Amygdala (tissue), 56 donors: ENCODE measurements around the gene PLEKHA3.

Experiments
- DNase-seq, 56 donors: peaks; one replicate each; lab custom pipeline; 2025; lab: John Stamatoyannopoulos, UW

The PLEKHA3 gene

DNA sequence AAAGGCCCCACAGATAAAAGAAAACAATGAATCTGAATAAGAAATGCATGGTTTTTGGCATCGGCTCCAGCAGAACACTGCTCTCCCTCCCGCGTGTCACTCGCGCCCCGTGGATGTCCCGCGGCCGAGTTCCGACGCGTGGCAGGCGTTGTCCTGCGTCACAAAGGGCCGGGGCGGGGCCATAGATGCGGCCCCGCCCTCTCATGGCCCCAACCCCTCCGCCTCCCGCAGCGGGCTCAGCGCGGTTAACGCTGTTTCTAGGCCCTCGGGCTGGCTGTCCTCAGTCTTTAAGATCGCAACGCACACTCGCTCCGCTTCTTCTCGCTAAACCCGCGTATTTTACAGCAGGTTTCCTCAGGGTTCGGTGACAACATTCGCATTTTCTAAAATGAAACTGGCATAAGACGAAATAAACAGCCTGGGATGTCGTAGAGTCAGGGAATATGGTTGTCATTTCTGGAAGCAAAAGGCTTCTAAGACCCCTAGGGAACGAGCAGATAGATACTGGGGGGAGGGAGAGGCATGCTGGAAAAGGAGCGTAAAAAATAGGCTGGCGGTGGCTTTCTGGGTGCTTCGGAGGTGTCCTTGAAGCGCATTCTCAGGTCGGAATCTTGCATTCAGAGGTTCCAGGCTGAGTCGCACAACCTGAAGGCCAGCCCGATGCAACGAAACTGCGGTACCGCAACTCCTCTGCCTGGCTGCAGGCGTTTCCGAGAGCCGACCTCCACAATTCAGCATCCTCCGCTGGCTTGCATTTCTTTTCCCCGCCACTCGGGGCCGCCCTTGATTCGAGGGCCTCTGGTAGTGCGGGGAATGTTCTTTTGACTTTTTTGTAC, 1.6 kb upstream of the PLEKHA3 start, which contains the start of gene FKBP7:
Gene FKBP7, minus strand, starts transcription at position 162 of the 836 bp plus-strand sequence. Its CDS starts 101 bp downstream, at position 61.
- peak; percentile 18 to 94 (median 76) for DNase-seq

DNA sequence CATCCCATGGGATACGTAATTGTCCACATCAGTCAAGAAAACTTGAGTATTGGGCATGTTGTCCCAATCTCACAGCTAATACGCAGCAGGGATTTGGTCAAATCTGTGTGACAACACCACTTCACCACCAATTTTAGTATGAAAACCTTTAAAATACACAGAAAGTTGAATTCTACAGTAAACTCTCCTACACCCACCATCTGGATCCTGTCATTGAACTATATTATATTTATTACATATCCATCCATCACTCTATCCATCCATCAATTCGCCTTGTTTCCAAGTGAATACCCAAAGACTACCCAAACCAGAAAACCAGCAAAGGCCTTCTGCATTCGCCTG, 1.0 kb upstream of the PLEKHA3 start:
- no peak for DNase-seq

DNA sequence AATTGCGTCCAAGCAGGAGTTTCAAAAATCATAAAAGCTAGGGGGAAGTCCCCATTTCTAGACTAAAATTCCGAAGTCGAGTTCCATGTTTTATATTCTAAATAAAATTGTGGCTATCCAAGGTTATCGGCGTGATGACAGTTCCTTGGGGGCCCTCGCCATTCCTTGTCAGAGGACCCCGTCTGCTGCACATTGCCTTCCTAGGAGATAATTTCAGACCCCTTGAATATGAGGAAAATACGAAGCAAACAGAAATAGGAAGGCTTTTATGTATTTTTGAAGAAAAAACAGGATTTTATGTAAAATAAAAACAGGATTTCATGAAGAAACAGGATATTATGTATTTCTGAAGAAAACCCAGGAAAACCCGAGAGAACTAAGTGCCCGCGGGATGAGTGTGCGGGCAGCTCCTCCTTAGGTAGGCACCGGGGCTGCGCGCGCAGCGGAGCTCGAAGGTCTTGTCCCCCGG, 465 bp upstream of the PLEKHA3 start:
- no peak for DNase-seq

DNA sequence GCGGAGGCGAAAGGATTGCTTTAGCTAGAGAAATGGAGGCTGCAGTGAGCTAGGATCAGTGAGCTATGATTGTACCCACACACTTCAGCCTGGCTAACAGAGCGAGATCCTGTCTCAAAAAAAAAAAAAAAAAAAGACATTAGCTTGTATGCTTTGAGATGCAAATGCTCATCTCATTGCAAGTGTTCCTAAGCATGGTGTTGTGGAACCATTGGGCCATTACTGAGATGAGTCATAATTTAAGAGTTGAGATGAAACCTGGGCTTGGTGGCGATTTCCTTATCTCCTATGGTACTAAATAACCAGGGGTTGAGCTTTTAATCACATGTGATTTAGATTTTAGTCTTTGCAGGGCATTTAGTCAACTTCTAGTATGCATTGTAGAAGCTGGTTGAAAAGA, 2.2 kb downstream of the PLEKHA3 start:
- no peak for DNase-seq

DNA sequence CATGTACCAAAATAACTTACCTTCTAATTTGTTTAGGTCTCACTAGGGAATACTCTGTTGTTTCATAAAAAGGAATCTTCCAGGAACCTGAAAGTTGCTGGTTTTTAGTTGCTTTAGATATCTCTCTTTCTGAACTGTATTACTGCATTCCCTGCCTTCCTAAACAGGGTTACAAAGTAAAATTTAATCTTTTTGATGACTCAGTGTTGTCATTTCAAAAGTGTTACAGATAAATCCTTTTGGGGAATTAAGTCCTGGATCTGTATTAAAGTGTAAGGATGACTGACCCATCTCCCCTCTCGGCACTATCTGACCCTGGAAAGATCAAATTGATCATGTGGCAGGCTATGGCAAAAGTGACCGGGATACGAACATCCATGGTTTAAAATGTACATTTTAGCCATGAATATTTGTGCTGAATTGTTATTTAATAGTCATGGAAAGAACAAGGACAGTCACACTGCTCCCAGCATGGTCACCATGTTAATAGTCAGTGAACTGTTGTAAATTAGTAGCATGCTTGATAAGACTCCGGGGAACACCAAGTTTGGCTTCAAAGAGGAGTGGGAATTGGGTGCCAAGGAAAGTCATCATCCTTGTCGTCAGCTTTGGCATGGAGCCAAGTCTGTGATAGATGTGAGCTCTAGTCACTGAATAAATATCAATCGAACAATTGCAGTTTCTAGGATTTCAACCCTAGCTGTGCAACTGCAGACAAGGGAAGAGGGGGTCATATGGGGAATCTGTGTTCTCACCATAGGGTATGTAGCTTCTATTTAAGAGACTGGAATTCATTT, 4.2 kb downstream of the PLEKHA3 start:
- DNase-seq, result peak in 19 of 56 donors; percentile 0 to 89 (median 10)

DNA sequence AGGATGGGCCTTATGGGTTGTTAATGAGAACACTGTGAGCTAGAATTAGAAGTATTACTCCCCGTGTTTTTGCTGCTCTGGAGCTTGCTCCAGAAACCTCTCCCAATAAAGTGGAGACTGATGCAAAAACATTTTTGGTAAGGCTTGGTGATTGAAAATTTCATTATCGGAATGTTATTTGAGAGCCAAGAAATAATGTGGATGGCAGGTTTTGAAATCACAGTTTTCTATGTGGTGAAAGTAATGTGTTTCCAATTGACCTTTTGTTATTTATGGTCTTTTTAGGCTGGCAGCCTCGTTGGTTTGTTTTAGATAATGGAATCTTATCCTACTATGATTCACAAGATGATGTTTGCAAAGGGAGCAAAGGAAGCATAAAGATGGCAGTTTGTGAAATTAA, 5.1 kb downstream of the PLEKHA3 start:
- DNase-seq, result no peak

DNA sequence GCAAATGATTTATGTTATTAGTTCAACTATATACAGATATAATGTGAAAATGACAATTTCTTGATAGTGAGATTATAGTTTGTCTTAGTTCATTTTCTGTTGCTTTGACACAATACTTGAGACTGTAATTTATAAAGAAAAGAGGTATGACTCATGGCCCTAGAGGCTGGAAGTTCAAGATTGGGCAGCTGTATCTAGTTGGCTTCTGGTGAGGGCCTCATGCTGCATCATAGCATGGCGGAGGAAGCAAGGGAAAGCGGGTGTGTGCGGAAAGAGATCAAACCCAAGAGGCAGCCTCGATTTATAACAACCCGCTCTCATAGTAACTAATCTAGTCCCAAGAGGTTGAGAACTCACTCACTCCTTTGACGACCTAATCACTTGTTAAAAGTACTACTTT, 11.4 kb downstream of the PLEKHA3 start:
- no peak for DNase-seq

DNA sequence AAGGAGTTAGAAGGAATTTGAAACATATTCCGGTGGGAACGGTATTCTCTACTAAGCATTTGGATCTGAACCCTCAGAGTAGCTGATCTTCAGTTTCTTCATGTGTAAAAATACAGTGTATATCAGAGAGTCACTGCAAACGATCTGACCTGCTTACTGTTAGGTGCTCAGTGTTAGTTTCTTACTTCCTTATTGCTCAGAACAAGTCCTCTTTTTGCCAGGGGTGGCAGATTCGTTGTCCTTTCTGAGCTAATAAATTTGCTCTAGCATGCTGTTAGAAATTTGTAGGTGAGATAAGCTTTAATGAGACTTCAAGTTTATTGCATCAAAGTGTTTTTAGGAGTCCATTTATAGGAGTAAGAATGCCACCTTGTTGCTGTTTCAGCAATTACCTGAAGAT, 15.8 kb downstream of the PLEKHA3 start:
- DNase-seq, result no peak

DNA sequence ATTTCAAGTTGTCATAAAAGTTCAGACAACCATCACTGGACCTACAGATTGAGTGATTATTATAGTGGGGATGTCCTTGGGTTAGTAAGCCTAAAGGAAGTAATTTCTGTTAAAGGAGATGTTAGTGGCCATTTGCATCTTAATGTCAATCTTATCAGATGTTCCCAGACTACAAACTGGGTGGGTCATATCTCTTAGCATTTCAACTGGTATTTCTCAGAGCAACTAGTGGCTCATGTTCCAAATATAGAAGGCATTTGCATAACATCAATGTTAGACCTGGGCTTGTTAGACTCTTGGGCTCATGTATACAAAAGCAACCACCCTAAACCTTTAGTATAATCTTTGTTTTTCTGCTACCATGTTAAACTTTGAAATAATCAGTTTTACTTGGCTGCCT, 17.9 kb downstream of the PLEKHA3 start:
- DNase-seq, result no peak

DNA sequence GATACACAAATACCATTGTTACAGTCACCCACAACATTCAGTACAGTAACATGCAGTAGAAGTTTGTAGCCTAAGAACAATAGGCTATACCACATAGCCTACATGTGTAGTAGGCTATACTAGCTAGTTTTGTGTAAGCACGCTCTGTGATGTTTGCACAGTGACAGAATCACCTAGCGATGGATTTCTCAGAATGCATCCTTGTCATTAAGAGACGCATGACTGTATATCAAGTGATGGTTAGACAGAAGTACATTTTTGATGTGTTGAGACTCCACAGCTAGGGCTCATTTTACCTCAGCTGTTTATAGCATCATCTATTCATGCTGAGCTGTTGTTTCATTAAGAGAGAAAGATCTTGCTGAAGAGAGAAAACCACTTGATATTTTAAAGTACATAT, 19.4 kb downstream of the PLEKHA3 start:
- DNase-seq, result no peak

DNA sequence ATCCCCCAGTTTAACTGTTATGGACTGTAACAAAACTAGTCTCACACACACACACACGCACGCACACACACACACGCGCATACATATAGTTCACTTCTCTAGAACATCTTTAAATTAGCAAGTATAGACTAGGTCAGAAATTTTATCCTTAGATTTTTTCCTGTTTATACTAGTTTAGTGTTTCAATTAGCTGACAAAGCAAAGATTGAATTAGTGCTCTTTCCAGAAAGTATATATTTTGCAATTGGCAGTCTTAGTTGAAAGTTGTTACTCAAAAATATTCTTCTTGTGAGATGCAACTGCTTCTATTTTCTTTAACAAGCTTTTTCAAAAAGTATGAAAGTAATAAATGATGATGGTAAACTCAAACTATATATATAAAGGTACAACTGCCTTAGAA, 22.5 kb downstream of the PLEKHA3 start:
- DNase-seq, result no peak

DNA sequence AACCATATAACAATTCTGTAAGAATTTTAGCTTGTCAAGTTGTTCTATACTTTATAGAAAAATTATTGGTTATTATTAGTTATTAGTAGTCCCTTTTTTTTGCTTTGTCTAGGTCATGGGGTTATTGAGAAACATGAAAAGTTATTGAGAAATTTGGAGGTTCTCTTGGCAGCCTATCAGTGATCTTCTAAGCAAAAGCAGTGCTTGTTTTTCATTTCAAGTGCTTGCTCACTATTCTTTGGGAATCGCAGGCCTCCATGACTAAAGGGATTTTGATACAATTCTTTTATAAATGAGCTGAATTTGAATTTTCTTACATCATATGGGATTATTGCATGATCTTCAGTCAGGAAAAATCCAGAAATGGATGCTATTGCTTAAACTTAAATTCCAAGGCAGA, 25.8 kb downstream of the PLEKHA3 start:
- DNase-seq, result no peak

DNA sequence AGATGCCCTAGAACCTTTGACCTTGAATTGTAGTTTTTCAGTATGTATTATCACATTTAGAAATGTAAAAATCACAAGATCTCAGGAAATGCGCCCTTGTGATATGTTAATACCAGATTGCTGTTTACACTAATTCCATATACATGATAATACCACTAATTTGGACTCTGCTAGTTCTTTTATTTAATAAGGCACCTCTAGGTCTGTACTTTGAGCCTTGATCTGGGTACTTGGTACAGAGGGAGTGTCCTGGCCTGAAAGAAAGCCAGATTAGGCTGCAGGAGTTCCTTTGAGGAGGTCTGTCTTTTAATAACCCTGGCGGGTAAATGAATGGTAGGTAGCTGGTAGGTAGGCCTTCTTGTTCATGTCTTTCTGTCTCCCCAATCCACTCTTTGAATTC, 26.3 kb downstream of the PLEKHA3 start:
- DNase-seq, result no peak

DNA sequence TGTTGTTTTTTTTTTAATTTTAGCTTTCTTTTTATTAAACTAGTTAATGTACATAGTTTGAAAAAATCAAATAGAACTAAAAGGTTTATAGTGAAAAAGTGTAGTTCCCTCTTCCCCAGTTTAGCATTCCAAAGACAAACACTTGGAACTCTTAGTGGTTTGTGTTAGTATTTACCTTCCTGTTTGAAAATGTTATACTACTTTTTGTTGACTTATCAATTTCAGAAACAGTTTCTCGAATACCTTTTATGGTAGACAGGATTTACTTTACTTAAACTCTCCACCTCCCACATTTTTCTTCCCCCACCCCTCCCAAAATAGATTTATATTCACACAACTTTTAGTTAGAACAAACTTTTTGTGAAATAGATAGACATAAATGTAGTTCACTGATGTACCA, 26.7 kb downstream of the PLEKHA3 start:
- DNase-seq, result no peak

DNA sequence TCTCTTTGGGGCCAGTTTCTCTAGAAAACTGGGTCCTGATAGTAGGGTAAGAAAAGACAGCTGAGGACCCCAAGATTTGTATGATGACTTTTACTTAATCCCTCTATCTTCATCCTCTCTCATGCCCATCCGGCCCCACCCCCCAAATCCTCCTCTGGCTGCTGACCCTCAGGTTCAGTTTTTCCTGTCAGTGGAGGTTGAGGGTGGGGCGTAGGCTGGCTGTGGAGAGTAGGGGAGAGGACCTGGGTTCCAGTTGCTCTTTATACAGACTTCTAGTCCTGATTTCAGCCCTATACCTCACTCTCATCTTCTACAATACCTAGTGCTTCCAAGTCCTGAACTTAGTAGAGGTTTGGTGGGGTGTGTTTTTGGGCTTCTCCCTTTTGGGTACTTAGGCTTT, 28.4 kb downstream of the PLEKHA3 start:
- no peak for DNase-seq

DNA sequence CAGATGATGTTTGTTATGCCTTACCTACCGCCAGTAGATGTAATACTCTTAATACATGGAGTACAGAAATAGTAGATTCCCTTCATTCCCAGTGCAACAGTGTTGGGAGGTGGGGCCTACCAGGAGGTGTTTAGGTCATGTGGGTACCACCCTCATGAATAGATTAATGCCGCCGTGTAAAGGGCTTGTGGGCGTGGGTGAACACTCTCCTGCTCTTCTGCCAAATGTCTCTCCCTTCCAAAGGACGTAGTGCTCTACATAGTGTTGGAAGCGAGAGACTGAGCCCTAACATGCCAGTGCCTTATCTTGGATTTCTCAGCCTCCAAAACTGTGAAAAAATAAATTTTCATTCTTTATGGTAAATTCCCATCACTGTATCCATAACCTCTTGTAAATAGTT, 30.1 kb downstream of the PLEKHA3 start:
- no peak for DNase-seq

DNA sequence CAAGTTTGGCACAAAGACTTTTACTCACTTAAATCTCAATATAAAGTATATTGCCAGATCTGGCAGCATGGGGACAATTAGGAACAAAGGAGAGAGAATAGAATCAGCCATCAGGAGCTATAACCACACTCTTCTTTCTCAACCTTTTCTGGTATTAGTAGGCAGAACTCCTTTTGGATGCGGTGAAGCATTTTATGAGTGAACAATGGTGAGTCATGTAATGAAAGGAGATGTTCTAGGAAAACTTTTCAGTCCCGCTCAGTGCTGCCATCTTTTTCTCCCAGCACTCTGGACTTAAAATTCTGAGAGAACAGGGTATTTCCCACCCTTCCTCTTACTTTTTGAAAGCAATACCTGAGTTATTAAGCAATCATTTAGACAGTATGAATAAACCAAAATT, 32.2 kb downstream of the PLEKHA3 start:
- no peak for DNase-seq

DNA sequence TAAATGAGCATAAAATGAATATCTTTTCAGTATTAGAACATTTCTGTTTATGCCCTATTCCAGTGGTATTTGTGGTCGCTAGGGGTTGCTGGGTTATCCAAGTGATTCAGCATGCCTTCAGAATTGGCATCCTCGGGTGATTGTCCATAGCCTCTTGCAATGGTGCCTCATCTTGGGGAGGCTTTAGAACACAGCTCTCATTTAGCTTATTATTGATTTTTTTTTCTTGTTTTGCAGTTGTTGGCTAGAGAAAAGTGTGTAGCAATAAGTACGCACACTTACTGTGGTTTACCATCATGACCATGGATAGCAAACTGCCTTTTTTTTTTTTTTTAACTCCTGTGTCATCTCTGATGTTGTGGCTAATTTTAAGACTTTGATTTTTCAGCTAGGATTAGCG, 33.6 kb downstream of the PLEKHA3 start:
- DNase-seq, result no peak

DNA sequence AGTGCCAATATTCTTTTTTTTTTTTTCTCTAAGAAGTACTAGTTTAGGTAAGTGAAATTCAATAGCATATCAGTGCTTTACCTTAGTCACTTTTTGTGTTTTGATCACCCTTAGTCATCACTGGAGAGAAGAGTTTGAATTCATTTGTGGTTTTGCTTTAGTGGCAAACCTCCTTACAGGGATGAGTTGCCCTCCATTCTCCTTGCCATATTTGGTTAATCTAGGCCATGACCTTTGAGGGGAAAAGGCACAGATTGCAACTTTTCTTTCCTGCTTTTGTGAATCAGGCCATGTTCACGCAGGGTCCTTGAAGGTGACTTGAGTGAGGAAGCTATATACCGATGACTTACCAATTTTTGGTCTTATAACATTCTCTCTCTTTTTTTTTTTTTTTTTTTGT, 34.4 kb downstream of the PLEKHA3 start:
- DNase-seq, result no peak

DNA sequence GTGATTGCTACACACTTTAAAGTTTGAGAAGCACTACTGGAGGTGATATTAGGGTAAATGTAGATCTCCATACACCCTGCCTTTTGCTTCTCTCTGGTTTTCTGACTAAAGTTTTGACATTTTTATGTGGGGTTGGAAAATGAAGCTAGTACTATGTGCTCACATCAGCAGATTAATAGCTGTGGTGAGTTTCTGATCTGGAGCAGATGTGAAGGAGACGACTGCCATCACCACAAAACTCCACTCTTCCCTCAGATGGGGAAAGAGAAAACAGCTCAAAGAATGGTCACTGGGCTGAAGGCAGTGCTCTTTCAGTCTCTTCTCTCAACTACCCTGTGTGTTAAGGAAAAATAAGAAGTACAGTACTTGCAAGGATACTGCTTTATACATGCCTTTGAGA, 37.2 kb downstream of the PLEKHA3 start:
- DNase-seq, result no peak

DNA sequence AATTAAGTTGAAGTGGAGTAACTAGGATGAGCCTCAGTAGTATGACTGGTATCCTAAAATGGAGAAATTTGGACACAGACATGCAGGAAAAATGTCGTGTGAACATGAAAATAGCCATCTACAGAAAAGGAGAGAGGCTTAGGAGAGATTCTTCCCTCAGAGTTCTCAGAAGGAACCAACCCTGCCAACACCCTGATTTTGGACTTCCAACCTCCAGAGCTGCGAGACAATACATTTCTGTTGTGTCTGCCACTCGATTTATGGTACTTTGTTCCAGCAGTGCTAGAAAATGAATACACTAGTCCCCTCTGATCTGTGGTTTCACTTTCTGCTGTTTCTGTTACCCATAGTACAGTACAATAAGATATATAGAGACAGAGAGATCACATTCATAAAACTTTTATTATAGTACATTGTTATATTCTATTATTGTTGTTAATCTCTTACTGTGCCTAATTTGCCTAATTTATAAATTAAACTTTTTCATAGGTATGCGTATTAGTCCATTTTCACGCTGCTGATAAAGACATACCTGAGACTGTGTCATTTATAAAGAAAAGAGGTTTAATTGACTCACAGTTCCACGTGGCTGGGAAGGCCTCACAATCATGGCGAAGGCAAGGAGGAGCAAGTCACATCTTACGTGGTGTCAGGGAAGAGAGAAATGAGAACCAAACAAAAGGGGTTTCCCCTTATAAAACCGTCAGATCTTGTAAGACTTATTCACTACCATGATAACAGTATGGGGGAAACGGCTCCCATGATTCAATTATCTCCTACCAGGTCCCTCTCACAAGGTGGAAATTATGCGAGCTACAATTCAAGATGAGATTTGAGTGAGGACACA, 41.3 kb downstream of the PLEKHA3 start:
- no peak for DNase-seq
